ENCODE results near the gene DND1.
"Not testable (repeated sequence)": the region's sequence is repeated elsewhere in the genome, so short reads cannot be mapped to it uniquely, and the experiment has no call there.

The DND1 gene

DNA sequence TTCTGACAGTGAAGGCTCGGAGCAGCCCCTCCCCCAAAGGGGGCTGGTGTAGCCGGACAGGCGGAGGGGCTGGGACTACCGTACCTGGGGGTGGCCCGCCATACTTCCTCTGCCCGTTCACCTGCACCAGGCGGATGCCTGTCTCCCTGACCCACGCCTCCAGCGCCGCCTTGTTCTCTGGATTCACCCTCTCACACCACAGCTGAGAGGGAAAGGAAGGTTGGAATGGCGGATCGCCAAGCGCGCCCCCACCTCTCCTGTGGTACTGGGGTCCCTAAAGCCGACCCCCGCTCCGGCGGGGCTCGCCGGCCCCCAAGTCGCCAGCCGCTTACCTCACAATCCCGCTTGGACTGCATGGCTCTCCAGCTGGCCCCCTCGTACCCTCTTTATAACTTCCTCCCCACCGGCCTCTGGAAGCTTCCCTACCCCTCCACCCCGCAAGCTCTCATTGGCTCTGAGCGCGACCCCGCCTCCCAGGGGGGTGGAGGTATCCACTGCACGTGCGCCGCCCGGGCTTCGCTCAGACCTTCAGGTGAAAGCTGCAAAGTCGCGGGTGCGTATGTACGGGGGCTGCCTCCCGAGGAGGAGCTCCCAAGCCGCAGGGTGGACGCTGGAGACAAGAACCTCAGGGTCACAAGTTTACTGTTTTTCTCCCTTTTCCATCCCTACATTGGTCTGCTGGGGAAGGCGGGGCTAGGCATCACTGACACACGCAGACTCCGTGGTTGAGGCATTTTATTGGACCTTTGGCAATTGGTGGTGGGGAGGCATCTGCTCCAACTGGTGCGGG lies at the start of gene DND1:
Gene DND1, minus strand, starts transcription at position 390 of the 790 bp plus-strand sequence. Its CDS starts 34 bp downstream, at position 356.
- TF ChIP-seq, protein P1, sequence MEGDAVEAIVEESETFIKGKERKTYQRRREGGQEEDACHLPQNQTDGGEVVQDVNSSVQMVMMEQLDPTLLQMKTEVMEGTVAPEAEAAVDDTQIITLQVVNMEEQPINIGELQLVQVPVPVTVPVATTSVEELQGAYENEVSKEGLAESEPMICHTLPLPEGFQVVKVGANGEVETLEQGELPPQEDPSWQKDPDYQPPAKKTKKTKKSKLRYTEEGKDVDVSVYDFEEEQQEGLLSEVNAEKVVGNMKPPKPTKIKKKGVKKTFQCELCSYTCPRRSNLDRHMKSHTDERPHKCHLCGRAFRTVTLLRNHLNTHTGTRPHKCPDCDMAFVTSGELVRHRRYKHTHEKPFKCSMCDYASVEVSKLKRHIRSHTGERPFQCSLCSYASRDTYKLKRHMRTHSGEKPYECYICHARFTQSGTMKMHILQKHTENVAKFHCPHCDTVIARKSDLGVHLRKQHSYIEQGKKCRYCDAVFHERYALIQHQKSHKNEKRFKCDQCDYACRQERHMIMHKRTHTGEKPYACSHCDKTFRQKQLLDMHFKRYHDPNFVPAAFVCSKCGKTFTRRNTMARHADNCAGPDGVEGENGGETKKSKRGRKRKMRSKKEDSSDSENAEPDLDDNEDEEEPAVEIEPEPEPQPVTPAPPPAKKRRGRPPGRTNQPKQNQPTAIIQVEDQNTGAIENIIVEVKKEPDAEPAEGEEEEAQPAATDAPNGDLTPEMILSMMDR (IDR thresholded peaks at IDR 0.05): no peak
- Histone ChIP-seq H3K4me3 (ENCODE audit: low read depth in 1 of 2, low read length in 1 of 2) (no peak within 1 kb of the TSS), H3K9me3 (no peaks in the 10 kb centered on the region), H3K4me1 (ENCODE audit: control insufficient read depth in 1 of 2, insufficient read depth in 1 of 2, low read depth in 1 of 2, low read length in 1 of 2) (no peaks in the 10 kb centered on the region), H3K27me3 (no peaks in the 10 kb centered on the region), H3K36me3 (peaks cover 96% of the 10 kb centered on the region), H3K27ac (peak within 1 kb of the TSS; percentile 8)

DNA sequence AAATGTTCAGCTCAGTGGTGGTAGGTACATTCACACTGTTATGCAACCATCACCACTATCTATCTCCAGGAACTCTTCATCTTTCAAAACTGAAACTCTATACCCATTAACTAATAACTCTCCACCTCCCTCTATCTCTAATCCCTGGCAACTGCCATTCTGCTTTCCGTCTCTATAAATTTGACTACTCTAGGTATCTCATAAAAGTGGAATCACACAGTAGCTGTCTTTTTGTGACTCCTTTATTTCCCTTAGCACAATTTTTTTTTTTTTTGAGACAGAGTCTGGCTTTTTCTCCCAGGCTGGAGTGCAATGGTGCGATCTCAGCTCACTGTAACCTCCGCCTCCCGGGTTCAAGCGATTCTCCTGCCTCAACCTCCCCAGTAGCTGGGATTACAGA lies 48.0 kb upstream of the DND1 start:
- H3K27me3 ChIP-seq: peaks cover 59% of the 10 kb centered on the region
- H3K9me3 ChIP-seq; H3K4me3 ChIP-seq (ENCODE audit: low read depth in 1 of 2, low read length in 1 of 2); H3K27ac ChIP-seq; H3K4me1 ChIP-seq (ENCODE audit: control insufficient read depth in 1 of 2, insufficient read depth in 1 of 2, low read depth in 1 of 2, low read length in 1 of 2); H3K36me3 ChIP-seq: not testable (repeated sequence)

DNA sequence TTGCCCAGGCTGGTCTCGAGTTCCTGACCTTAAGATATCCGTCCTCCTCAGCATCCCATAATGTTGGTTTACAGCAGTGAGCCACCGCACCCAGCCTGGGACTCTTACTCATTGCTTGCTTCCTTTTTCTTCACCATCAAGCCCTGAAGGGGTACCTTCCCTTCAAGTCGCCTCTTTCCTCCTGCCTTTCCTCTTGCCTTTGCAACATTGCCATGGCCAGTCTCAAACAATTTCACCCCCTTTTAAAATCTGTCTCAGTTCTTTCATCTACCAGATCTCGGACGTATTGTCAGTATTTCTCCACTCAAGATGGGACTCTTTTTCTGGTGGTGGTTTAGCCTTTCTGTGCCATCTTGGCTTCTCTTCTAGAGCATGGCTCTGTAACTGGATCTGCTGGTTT lies 47.4 kb upstream of the DND1 start:
- not testable (repeated sequence) for H3K36me3 ChIP-seq; H3K4me1 ChIP-seq (ENCODE audit: control insufficient read depth in 1 of 2, insufficient read depth in 1 of 2, low read depth in 1 of 2, low read length in 1 of 2); H3K4me3 ChIP-seq (ENCODE audit: low read depth in 1 of 2, low read length in 1 of 2); H3K9me3 ChIP-seq; H3K27ac ChIP-seq
- H3K27me3 ChIP-seq: peaks cover 53% of the 10 kb centered on the region

- Histone ChIP-seq H3K4me1 (ENCODE audit: control insufficient read depth in 1 of 2, insufficient read depth in 1 of 2, low read depth in 1 of 2, low read length in 1 of 2) (no peaks in the 10 kb centered on the region), H3K9me3 (no peaks in the 10 kb centered on the region), H3K27me3 (peaks cover 35% of the 10 kb centered on the region), H3K36me3 (no peaks in the 10 kb centered on the region), H3K27ac (no peak overlapping the region), H3K4me3 (ENCODE audit: low read depth in 1 of 2, low read length in 1 of 2) (no peak overlapping the region)
- TF ChIP-seq, protein P1 (IDR thresholded peaks at IDR 0.05): no peak
Observed at GRCh38 chr5:140718266-140718592, 44.9 kb upstream of the DND1 start.

GRCh38 chr5:140716238-140716637 lies 42.9 kb upstream of the DND1 start:
- not testable (repeated sequence) for H3K27ac ChIP-seq; H3K4me1 ChIP-seq (ENCODE audit: control insufficient read depth in 1 of 2, insufficient read depth in 1 of 2, low read depth in 1 of 2, low read length in 1 of 2); H3K9me3 ChIP-seq; H3K4me3 ChIP-seq (ENCODE audit: low read depth in 1 of 2, low read length in 1 of 2); H3K36me3 ChIP-seq
- H3K27me3 ChIP-seq: peaks cover 34% of the 10 kb centered on the region

- H3K4me1 ChIP-seq (ENCODE audit: control insufficient read depth in 1 of 2, insufficient read depth in 1 of 2, low read depth in 1 of 2, low read length in 1 of 2): peaks cover 3 to 13% of the 10 kb centered on the region in 2 experiments
- no peaks in the 10 kb centered on the region for H3K36me3 ChIP-seq
- no peak overlapping the region for H3K4me3 ChIP-seq (ENCODE audit: low read depth in 1 of 2, low read length in 1 of 2)
- no peak overlapping the region for H3K27ac ChIP-seq
- peaks cover 23% of the 10 kb centered on the region for H3K27me3 ChIP-seq
- TF ChIP-seq, protein P1 (IDR thresholded peaks at IDR 0.05): no peak
- H3K9me3 ChIP-seq: no peaks in the 10 kb centered on the region
Observed at GRCh38 chr5:140713562-140714094, 40.3 kb upstream of the DND1 start.

- peak overlapping the region; percentile 92 for H3K27ac ChIP-seq
- peaks cover 3 to 13% of the 10 kb centered on the region in 2 experiments for H3K4me1 ChIP-seq (ENCODE audit: control insufficient read depth in 1 of 2, insufficient read depth in 1 of 2, low read depth in 1 of 2, low read length in 1 of 2)
- H3K36me3 ChIP-seq: peaks cover 9% of the 10 kb centered on the region
- peaks cover 23% of the 10 kb centered on the region for H3K27me3 ChIP-seq
- H3K4me3 ChIP-seq (ENCODE audit: low read depth in 1 of 2, low read length in 1 of 2): peak overlapping the region in 1 of 2 experiments; percentile 90
- TF ChIP-seq, protein P1 (IDR thresholded peaks at IDR 0.05): no peak
- H3K9me3 ChIP-seq: no peaks in the 10 kb centered on the region
Observed at GRCh38 chr5:140711794-140712193, 38.4 kb upstream of the DND1 start.

Measured in neutrophil (primary cell).